ENCODE data around the gene SPIN1.

SPIN1 gene

DNA sequence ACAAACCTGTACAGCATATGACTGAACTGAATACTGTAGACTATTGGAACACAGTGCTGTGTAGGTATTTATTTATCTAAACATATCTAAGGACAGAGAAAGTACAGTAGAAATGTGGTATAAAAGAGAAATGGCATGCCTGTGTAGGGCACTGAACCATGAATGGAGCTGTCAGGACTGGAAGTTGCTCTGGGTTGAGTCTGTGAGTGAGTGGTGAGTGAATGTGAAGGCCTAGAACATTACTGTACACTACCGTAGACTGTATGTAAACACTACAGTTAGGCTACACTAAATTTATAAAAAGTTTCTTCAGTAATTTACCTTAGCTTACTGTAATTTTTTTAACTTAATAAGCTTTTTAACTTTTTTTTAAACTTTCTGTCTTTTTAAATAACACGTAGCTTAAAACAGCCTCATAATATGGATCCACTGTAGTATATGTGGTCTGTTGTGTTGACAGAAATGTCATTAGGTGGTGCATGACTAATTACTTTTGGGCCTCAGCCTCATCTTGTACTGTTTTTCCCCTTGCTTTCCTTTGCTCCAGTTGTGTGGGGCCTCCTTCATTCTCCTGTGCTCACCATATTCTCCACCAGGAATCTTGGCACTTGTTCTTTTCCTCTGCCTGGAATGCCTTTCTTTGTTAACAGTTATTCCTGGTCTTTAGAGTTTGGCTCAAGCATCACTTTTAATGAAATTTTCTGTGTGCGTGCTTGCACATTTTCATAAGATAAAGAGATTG, 8.8 kb downstream of the SPIN1 start:
- Mint-ChIP-seq H3K9me3 (no peaks in the 10 kb centered on the region), H3K27ac (no peak overlapping the region), H3K4me1 (peaks cover 2% of the 10 kb centered on the region), H3K27me3 (no peaks in the 10 kb centered on the region), H3K36me3 (peaks cover 8% of the 10 kb centered on the region), H3K4me3 (no peak overlapping the region)
- CTCF ChIA-PET = no interaction called here
- DNase-seq = no peak

GRCh38 chr9:88398016-88398415, 9.8 kb downstream of the SPIN1 start:
- Mint-ChIP-seq H3K36me3 (peaks cover 8% of the 10 kb centered on the region), H3K27ac (no peak overlapping the region), H3K4me3 (no peak overlapping the region), H3K4me1 (peaks cover 2% of the 10 kb centered on the region), H3K27me3 (no peaks in the 10 kb centered on the region), H3K9me3 (no peaks in the 10 kb centered on the region)
- CTCF ChIA-PET = no interaction called here
- no peak for DNase-seq

GRCh38 chr9:88399966-88400365, 11.7 kb downstream of the SPIN1 start:
- H3K36me3 Mint-ChIP-seq = peaks cover 8% of the 10 kb centered on the region
- DNase-seq = no peak
- H3K27me3 Mint-ChIP-seq = no peaks in the 10 kb centered on the region
- H3K9me3 Mint-ChIP-seq = no peaks in the 10 kb centered on the region
- no peak overlapping the region for H3K4me3 Mint-ChIP-seq
- H3K27ac Mint-ChIP-seq = no peak overlapping the region
- peaks cover 2% of the 10 kb centered on the region for H3K4me1 Mint-ChIP-seq
- CTCF ChIA-PET = no interaction called here

GRCh38 chr9:88403340-88403739, 15.1 kb downstream of the SPIN1 start:
- CTCF ChIA-PET = no interaction called here
- no peaks in the 10 kb centered on the region for H3K27me3 Mint-ChIP-seq
- DNase-seq = no peak
- H3K9me3 Mint-ChIP-seq = no peaks in the 10 kb centered on the region
- no peak overlapping the region for H3K27ac Mint-ChIP-seq
- peaks cover 2% of the 10 kb centered on the region for H3K4me1 Mint-ChIP-seq
- H3K4me3 Mint-ChIP-seq = no peak overlapping the region
- peaks cover 9% of the 10 kb centered on the region for H3K36me3 Mint-ChIP-seq

DNA sequence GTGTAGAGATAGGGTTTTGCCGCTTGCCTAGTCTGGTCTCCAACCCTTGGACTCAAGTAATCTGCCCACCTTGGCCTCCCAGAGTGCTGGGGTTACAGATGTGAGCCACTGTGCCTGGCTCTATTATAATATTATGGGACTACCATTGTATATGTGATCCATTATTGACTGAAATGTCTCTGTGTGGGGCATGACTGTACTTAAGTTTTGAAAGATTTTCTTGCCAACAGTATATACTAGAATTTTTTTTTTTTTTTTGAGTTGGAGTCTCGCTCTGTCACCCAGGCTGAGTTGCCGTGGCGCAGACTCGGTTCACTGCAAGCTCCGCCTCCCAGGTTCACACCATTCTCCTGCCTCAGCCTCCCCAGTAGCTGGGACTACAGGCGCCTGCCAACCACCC, 17.8 kb downstream of the SPIN1 start:
- peaks cover 10% of the 10 kb centered on the region for H3K9me3 Mint-ChIP-seq
- H3K27ac Mint-ChIP-seq = no peak overlapping the region
- H3K4me1 Mint-ChIP-seq = no peaks in the 10 kb centered on the region
- DNase-seq = no peak
- CTCF ChIA-PET = no interaction called here
- peaks cover 4% of the 10 kb centered on the region for H3K36me3 Mint-ChIP-seq
- H3K27me3 Mint-ChIP-seq = no peaks in the 10 kb centered on the region
- no peak overlapping the region for H3K4me3 Mint-ChIP-seq

- Mint-ChIP-seq H3K4me3 (no peak overlapping the region), H3K27ac (no peak overlapping the region), H3K9me3 (peaks cover 32% of the 10 kb centered on the region), H3K4me1 (no peaks in the 10 kb centered on the region), H3K27me3 (no peaks in the 10 kb centered on the region), H3K36me3 (peaks cover 15% of the 10 kb centered on the region)
- DNase-seq = no peak
- CTCF ChIA-PET = no interaction called here
Measured at GRCh38 chr9:88411471-88411870, 23.2 kb downstream of the SPIN1 start.

GRCh38 chr9:88414298-88414697, 26.1 kb downstream of the SPIN1 start:
- peaks cover 38% of the 10 kb centered on the region for H3K36me3 Mint-ChIP-seq

GRCh38 chr9:88418025-88418424, 29.8 kb downstream of the SPIN1 start:
- Mint-ChIP-seq H3K36me3 (peaks cover 57% of the 10 kb centered on the region), H3K27me3 (no peaks in the 10 kb centered on the region), H3K4me3 (no peak overlapping the region), H3K9me3 (peaks cover 49% of the 10 kb centered on the region), H3K4me1 (peaks cover 16% of the 10 kb centered on the region), H3K27ac (no peak overlapping the region)
- DNase-seq = no peak
- CTCF ChIA-PET = no interaction called here

More at GRCh38 chr9:88414298-88414697, 26.1 kb downstream of the SPIN1 start:
- H3K27me3 Mint-ChIP-seq = no peaks in the 10 kb centered on the region
- no peak for DNase-seq
- H3K9me3 Mint-ChIP-seq = peaks cover 47% of the 10 kb centered on the region
- H3K4me1 Mint-ChIP-seq = peaks cover 16% of the 10 kb centered on the region
- H3K27ac Mint-ChIP-seq = no peak overlapping the region
- CTCF ChIA-PET = no interaction called here
- no peak overlapping the region for H3K4me3 Mint-ChIP-seq

DNA sequence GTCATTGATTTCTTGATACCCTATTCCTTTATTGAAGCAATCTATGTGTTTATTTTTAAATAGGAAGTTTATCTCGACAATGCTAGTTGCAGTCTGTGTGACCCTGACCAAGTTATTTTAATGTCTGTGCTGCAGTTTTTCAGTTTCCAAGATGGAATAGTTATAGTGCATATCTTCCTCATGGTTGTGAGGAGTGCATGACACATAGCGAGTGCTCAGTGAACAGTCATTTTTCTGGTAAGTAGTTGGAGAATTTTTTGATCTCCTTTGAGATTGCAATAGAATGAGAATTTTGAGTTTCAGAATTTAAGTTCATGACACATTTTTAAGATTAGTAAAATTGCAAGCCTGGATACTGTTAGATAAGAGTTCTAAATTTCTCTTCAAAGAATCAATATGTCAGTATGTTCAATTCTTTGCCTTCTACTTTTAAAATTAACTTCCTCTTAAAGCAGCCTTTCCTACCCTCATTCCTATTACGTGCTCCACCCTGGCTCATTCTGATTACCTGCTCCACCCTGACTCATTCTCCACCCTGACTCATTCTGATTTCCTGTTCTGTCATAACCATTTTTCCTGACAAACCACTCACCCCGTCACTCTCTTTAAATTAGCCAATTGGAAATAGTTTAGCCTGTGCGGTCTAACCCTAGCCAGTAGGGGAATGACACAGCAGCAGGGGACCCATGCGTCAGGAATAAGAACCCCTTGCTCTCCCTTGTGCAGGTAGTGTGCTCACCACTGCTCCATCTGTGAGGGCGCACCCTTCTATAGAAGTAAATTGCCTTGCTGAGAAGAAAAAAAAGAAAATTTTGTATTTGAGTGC, 30.7 kb downstream of the SPIN1 start:
- H3K27me3 Mint-ChIP-seq = no peaks in the 10 kb centered on the region
- CTCF ChIA-PET = no interaction called here
- DNase-seq = no peak
- H3K27ac Mint-ChIP-seq = peak overlapping the region; percentile 71
- H3K4me3 Mint-ChIP-seq = no peak overlapping the region
- peaks cover 56% of the 10 kb centered on the region for H3K36me3 Mint-ChIP-seq
- peaks cover 16% of the 10 kb centered on the region for H3K4me1 Mint-ChIP-seq
- H3K9me3 Mint-ChIP-seq = peaks cover 47% of the 10 kb centered on the region

- Mint-ChIP-seq H3K27ac (no peak overlapping the region), H3K4me3 (no peak overlapping the region), H3K9me3 (peaks cover 39% of the 10 kb centered on the region), H3K4me1 (peaks cover 16% of the 10 kb centered on the region), H3K27me3 (no peaks in the 10 kb centered on the region), H3K36me3 (peaks cover 51% of the 10 kb centered on the region)
- CTCF ChIA-PET = no interaction called here
- DNase-seq = no peak
Measured at GRCh38 chr9:88420227-88420626, 32.0 kb downstream of the SPIN1 start.

DNA sequence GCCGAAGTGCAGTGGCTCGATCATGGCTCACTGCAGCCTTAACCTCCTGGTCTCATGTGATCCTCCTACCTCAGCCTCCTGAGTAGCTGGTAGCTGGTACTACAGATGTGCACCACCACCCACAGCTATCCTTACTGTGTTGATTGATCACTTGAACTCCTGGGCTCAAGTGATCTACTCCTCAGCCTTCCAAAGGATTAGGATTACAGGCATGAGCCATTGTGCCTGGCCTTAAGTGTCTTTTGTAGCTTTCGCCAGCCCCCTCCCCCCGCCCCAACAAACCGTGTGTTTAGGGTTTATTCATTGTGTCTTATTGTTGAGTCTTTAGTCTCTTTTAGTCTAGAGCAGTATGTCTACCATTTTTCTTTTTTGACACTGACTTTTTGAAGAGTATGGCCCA, 33.1 kb downstream of the SPIN1 start:
- Mint-ChIP-seq H3K9me3 (peaks cover 37% of the 10 kb centered on the region), H3K36me3 (peaks cover 50% of the 10 kb centered on the region), H3K4me1 (peaks cover 16% of the 10 kb centered on the region), H3K4me3 (no peak overlapping the region), H3K27ac (no peak overlapping the region), H3K27me3 (no peaks in the 10 kb centered on the region)
- no peak for DNase-seq
- CTCF ChIA-PET = interaction anchor here (1.1 kb wide), 1 partner anchor 29 kb away, joined by 3 read pairs; no protein-coding TSS in a partner anchor

- Mint-ChIP-seq H3K27ac (no peak overlapping the region), H3K9me3 (peaks cover 10% of the 10 kb centered on the region), H3K36me3 (peaks cover 18% of the 10 kb centered on the region), H3K4me3 (no peak overlapping the region), H3K27me3 (no peaks in the 10 kb centered on the region), H3K4me1 (no peaks in the 10 kb centered on the region)
- DNase-seq = no peak
- CTCF ChIA-PET = interaction anchor here (0.6 kb wide), 1 partner anchor 9 kb away, joined by 3 read pairs; no protein-coding TSS in a partner anchor
Measured at GRCh38 chr9:88425538-88425950, 37.3 kb downstream of the SPIN1 start.

GRCh38 chr9:88426651-88427050, 38.4 kb downstream of the SPIN1 start:
- H3K27ac Mint-ChIP-seq = no peak overlapping the region
- CTCF ChIA-PET = no interaction called here
- DNase-seq = no peak
- H3K9me3 Mint-ChIP-seq = peaks cover 2% of the 10 kb centered on the region
- H3K4me1 Mint-ChIP-seq = no peaks in the 10 kb centered on the region
- H3K36me3 Mint-ChIP-seq = peaks cover 13% of the 10 kb centered on the region
- no peak overlapping the region for H3K4me3 Mint-ChIP-seq
- no peaks in the 10 kb centered on the region for H3K27me3 Mint-ChIP-seq

DNA sequence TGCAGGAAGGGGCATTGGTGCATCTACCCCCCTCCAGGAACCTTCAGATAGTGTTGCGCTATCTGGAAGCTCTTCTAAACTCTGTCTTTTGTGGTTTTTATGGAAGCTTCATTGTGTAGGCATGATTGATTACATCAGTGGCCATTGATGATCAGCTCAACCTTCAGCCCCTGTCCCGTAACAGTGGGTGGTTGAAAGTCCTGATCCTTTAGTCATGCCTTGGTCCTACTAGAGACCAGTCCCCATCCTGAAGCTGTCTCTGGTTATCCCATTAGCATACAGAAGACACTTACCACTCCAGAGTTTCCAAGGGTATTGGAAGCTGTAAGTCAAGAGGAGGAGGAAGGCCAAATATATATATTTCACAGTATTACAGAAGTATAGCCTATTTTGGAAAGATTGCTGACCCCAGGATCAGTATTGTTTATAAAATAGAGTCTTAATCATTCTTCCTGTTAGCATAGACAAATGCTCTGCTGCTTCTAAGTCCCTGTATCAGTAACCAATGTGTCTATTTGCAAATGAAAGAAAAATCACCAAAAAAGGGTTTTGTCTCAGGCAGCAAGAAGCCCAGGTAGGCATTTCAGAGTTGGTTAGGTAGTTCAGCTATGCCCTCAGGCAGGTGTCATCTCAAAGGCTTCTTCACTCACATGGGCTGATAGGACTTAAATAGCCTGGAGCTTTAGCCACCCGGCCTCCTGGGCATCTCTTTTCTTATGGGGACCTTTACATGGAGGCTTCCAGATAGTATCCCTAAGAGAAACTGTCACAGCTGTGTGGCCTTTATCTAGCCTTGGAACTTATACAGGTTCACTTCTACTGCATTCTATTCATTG, 41.6 kb downstream of the SPIN1 start:
- peaks cover 26% of the 10 kb centered on the region for H3K36me3 Mint-ChIP-seq
- no peak for DNase-seq
- CTCF ChIA-PET = no interaction called here
- H3K27me3 Mint-ChIP-seq = no peaks in the 10 kb centered on the region
- H3K4me1 Mint-ChIP-seq = peaks cover 16% of the 10 kb centered on the region
- no peak overlapping the region for H3K27ac Mint-ChIP-seq
- H3K9me3 Mint-ChIP-seq = no peaks in the 10 kb centered on the region
- no peak overlapping the region for H3K4me3 Mint-ChIP-seq

Measured in activated naive CD4-positive, alpha-beta T cell treated with anti-CD3 and anti-CD28 coated beads, Interleukin-2, amount 10 ng/mL, durations not matched to agents 7 days and 5 days (primary cell).